ACHN (cell line): ENCODE results near the gene CDRT4.

Experiments
- DNase-seq: peaks from one replicate; pipeline ENCODE4 v3.0.0-alpha.2; 2015
- in situ Hi-C: cut with HindIII; loops from 2 replicates; pipeline ENCODE4 v1.10.0; 2017; ENCODE audit warnings: low sequenced_read_pairs, low pct_ligation_motif_present, low pct_unique_long_range_greater_than_20kb

The CDRT4 gene

DNA sequence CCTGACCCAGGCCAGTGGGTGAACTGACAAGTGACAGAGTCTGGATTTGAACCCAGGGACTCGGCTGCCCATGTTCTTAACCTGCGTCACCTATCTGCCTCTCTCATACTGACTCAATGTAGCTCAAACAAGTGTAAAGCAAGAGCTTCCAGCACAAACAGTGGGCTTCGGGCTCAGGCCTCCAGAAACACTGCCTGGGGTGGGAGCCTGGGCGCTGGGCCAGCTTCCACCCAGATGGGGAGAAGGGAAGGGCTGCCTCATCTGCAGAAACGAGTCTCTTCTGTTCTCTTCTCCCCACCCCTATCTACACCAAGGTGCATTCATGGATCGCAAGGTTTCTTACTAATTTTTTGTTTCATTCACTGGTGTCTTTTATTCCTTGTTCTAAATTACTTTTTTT, 1.3 kb downstream of the CDRT4 start:
- in situ Hi-C loops, result no loop called here
- DNase-seq, result no peak

DNA sequence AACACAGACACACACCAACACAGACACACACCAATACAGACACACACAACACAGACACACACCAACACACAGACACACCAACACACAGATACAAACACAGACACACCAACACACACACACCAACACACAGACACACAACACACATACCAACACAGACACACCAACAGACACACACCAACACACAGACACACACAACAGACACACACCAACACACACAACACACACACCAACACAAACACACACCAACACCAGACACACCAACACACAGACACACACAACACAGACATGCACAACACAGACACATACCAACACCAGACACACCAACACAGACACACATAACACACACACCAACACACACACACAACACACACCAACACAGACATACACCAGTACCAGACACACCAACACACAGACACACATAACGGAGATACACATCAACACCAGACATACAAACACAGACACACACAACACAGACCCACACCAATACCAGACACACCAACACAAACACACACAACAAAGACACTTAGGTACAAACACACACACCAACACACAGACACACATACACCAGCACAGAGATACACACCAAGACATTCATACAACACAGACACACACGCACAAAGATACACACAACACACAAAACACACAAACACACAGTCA, 2.2 kb downstream of the CDRT4 start:
- in situ Hi-C loops, result no loop called here
- DNase-seq, result no peak

DNA sequence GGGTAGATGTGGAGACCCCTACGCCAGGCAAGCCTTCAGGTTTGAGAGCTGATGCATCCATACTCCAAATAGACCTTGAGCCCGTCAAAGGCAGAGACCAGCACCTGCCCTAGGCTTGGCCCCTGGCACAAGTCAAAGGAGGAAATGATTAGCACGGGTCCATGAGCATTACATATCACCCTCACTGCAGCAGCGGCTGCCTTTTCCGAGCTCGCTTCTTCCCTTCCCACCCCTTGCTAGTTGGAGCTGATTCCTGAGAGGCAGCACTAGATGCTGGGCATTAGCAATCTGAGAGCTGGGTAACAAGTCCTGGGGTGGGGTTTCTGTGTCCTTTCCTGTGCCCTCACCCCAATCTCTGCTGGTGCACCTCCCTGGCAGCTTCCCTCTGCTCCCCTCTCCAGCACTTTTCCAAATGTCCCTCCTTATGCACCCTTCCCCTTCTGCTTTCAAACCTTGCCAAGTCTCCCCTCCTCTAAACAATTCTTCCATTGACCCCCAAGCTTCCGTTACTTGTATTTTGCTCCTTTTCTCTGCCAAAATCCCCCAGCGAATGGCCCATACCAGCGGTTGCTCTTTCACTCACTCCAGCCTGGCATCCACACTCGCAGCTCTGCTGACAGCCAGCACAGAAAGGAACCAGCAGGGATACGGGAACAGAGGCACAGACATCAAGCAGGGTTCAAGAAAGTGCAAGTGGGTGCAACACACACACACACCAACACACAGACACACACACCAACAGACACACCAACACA, 3.0 kb downstream of the CDRT4 start:
- in situ Hi-C loops, result no loop called here
- DNase-seq, result peak; percentile 18

DNA sequence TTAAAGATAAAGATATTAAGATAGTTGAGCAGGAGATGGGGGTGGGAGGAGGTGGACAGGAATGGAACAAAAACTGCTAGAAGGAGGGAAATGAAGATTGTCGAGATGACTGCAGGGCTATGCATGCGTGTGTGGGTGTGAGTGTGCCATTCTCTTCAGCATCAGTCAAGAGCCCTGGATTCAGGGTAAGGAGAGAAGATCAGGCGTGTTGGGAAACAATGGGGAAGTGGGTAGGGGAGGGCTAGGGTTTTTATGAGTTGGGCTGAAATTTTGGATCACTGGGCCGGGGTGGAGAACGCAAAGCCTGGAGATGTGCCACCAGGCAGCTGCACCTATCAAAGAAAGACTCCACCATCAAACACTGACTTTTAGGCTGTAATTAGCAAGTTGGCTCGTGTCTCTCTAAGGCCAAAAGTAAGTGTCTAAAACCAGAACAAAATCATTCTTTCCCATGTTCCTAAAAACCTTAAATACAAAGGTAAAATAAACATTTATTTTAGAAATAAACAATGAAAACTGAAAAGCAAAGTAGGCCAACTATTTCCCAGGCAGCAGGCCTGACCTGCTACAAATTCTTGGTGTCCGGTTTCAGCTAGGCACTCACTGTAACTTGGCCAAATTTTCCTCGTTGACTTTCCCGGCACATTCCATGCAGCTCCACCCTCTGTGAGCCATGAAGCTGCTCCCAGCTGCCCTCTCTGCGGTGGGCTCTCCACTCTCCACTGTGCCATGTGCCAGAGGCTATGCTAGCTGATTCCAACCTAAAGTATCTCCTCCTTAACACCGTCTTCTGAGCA, 4.2 kb downstream of the CDRT4 start:
- in situ Hi-C loops, result no loop called here

DNA sequence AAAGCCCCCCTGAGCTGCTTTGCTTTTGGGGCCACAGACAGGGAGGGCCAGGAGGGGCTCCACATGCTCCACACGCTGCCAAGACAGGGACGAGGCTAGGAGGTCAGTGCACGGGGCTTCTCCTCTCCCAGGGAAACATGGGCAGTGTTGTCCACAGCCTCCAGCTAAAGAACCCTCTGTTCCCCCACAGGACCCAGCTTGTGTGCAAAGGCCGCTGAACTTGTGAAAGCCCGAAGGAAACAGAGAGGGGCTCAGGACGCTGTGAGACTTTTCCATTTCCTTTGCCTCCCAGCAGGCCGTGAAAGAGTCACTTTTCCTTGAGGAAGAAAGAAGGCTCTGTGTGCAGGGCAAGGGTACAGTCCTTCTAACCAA, 9.7 kb downstream of the CDRT4 start:
- in situ Hi-C loops, result no loop called here
- DNase-seq, result no peak

More for the DNA sequence above, 4.2 kb downstream of the CDRT4 start:
- DNase-seq, result peak; percentile 23

DNA sequence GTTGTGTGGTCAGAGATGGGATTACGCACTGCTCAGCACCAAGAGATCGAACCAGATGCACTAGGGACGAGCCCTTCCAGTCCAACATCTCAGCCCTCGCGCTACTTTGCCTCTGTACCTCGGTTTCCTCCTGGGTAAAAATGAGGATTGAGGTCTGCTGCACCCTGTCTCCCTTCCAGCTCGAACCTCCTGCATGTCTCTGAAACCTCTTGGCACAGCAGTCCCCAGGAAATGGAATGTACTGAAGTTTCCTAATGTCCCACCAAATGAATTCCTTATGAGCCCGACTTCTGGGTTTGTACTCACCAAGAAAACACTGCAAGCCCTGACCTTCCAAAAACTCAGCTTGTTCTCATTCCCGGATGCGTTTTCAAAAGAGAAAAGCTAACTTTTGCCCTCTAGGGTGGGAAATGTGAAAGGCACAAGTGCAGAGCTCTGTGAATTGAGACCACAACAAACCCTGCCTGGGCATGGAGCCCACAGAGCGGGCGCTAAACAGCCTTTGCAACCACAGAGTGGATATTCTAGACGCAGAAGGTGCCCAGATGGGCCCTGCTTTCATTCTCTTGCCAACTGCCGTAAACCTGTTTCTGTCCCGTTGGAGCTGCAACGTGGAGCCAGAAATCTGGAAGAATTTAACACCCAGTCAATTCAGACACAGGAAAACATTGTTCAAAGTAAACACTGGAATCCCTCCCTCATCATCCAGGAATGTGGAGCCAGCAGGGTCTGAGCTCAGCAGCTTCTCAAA, 10.3 kb downstream of the CDRT4 start:
- DNase-seq, result no peak
- in situ Hi-C loops, result no loop called here

DNA sequence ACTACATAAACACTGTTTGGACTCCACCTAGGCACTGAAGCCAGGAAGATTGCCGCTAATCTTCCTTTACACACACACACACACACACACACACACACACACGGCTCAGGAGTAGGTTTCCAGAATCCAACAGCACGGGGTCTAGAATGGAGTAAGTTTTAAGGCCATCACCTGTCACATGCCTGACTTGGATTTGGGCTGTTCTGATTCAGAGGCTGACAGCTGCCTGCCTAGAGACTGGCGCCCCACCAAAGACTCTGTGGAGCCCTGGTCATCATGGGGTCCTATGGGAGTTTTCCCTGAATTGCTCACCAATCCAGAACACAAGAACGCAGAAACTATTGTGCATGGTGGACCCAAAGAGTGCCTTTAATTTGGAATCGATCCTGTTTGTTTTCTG, 10.9 kb downstream of the CDRT4 start:
- in situ Hi-C loops, result no loop called here
- no peak for DNase-seq

DNA sequence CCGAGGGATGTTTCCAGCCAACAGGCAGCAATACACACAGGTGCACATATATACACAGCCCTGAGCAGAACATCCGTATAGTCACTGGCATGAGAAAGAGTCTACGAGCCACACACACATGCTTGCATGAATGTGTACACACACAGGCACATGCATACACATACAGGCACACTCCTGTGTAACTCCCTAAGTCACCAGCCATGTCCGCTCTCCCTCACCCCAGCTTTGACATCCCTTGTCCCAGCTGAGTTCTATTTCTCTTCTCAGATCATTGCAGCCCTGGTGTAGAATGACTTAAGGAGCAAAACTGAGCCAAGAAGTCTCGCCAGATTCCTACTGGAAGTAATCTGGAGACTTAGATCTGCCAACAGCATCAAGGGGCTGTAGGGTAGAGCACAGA, 13.1 kb downstream of the CDRT4 start:
- in situ Hi-C loops, result no loop called here
- no peak for DNase-seq

DNA sequence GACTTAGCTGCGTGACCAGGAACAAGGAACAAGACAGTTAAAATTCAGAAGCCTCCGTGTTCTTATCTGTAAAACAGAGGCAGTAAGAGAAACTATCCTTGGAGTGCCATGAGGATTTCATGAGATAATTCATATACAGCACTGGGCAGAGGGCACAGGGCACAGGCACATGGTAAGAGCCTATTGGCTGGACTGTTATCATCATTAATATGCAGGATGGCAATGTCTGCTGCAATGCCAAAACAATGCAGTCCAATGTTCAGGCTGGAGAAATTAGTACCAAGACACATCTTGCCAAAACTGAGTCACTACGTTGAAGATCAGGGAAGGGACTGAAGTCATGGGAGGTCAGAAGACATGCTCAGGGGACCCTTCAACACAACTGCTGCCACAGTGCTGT, 13.6 kb downstream of the CDRT4 start:
- in situ Hi-C loops, result no loop called here
- no peak for DNase-seq

DNA sequence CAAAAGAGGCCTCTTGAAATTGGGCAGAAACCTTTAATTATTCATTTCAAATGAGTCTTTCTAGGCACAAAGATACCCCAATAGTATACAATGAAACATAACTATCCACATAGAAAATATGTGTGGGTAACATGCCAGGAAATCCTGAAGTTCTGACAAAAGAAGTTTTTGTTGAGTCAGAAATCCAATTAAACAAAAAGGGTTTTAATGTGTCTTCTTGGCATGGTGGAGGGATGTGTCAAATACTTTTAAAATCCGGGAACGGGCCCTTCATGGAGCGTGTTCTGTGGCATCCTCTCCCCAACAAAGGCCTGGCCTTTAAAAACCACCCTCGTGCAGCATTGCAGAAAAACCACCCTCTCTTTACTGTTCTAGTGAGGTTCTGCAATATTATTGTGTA, 14.2 kb downstream of the CDRT4 start:
- in situ Hi-C loops, result no loop called here
- no peak for DNase-seq

DNA sequence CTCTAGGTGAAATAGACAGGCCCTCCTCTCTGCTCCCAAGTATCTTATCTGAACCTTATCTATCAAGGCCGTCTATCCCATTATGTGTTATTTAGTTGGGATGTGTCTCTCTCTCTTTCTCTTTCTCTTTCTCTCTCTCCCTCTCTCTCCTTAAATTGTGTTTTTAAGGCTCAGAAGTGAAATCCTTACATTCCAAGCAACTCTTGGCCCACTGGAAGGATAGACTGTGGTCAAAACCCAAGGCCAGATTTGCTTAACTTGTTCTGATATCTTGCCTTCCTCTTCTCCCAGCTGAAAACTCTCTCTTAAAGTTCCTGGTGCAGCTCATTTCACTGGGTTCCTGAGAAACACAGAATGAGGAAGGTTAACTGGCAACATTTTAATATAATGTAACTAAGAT, 14.7 kb downstream of the CDRT4 start:
- in situ Hi-C loops, result no loop called here
- DNase-seq, result no peak

DNA sequence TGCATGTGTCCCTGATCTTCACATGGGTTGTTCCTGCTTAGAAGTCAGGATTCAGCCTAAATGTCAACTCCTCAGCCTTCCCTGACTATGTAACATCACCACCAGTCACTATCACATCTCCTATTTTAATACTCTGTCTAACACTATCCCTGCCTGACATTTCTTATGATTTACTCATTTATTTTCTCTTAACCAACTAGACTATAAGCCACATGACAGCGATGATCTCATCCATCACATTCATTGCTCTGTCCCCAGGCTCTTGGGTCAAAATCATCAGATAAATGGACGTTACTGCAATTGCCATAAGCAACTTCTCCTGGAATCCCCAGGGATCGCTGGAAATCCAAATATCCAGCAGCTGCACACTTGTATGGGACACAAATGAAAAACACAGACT, 15.7 kb downstream of the CDRT4 start:
- in situ Hi-C loops, result no loop called here

DNA sequence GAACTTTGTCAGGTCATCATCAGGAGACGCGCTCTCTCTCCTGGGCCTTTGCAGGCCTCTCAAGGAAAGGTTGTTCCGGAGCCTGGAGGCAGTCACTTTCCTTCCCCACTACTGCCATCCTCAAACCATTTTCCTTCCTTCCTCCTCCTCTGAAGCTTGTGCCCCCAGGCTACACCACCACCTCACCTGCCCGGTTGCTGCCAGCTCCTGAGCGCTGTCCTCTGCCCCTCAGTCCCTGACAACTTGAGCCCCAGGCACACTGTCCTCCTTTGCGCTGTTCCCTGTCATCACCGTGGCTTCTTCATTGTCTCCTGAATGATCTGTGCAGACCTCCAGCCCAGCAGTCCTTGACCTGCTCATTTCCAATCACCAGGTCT, 18.9 kb downstream of the CDRT4 start:
- in situ Hi-C loops, result no loop called here
- no peak for DNase-seq

More for the DNA sequence above, 15.7 kb downstream of the CDRT4 start:
- no peak for DNase-seq

DNA sequence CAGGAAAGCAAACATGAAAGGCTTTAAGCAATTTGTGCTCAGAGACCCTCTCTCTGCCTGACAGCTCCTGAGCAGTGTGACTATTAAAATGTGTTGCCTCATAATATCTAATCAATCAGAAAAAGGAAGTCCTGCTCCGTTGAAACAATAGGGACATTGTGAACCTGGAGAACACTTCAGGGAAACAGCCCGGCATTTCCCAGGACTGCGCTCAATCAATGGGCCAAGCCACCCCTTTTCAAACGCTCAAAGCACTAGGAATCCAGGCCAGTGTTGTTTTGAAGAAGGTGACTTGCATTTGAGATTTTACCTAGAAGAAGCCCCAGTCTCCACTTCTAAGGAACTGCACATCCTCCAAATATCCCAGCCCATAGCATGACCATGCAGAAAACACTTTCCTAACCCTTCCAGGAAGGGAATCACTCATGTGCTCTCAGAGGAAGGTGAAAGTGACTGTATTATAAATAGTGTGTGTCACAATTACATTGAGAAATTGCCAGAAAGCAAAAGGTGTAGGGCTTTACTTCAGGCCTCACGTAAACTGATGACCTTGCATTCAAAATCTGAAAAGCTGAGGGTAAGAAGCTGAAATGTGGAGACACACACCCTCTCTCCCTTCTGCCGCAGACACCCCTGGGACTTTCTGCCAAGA, 19.4 kb downstream of the CDRT4 start:
- no peak for DNase-seq

DNA sequence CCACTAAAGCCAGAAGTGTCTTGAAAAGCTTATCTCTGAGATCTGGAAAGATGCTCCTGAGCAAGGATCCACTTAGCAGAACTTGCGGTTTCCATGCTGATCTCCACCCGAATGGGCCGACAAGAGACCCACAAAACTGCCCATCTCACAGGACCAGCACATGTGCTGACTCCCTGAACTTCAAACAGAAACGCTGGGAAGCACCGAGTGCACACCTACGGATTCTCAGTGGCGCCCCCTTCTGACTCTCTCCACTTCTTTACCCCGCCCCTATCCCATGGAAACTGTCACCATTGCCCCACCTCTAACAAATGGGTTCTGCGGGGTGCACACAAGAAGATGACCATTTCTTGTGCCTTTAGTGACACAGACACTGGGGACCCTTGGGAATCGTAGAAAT, 21.4 kb downstream of the CDRT4 start:
- DNase-seq, result peak; percentile 8
- in situ Hi-C loops, result no loop called here

More for the DNA sequence above, 19.4 kb downstream of the CDRT4 start:
- in situ Hi-C loops, result no loop called here

DNA sequence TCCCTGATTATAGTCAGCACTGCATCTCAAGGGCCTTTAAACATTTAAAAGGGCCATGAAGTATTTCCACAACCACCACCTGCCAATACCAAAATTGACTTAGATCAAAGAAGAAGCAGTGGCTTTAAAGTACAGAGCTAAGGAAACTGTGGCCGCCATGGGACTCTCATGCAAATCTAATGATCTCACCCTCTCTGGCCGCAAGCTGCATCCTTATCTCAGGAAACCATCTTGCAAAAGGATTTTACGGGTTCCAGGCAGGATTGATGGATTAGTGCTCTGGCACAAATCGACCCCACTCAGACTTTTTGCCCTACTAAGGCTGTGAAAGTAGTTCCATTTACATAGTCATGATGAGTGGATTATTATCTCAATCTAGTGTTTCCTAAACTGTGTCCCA, 22.6 kb downstream of the CDRT4 start:
- DNase-seq, result no peak
- in situ Hi-C loops, result no loop called here

DNA sequence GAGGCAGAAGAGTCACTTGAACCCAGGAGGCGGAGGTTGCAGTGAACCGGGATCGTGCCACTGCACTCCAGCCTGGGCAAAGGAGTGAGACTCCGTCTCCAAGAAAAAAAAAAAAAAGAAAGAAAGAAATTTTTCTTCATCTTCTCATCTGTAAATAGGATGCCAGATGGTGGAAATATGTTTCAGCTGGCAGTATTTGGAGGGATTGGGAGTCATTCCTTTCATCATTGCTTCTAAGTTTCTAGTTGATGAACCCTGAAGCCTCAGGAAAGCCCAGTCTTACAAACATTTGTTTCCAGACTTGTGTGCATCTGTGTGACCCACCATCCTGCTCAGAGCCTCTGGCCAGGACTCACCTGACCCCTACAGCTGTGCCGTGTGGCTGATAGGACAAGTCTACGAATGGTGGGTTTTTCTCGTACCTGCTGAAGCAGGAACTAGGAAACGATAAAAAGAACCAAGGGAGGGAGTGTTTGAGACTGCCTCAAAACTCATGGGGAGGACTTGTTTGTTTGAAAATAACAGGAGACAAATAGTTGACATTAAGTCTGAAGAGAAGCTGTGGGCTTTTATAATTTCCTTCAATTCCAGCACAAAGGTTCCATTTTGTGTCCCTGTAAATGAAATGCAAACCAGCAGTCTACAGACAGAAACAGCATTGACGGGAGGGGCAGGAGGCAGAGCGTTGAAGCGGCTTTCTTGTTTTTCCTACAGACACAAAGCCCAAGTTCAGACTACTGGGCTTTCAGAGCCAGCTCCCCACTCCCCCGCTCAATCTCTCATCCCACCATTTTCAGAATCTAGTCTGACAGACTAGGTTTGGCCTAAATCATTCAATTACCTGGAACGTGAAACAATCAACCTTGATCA, 24.9 kb downstream of the CDRT4 start:
- in situ Hi-C loops, result no loop called here
- DNase-seq, result no peak

DNA sequence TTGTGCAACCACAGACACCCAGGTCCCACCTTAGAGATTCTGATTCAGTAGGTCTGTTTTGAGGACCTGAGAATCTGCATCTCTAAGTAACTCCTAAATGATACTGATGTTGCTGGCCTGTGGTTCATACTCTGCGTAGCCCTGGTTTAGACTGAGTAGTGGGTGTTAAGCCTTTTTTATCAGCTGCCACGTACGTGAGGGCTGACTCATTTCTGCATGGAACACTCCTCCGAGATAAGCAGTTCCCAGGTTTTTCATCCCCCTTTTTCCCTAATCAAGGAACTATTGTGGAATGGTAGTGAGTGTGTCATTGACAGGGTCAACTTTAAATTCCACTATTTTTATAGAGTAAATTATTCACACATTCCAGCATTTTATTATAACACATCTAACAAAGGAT, 26.1 kb downstream of the CDRT4 start:
- in situ Hi-C loops, result no loop called here
- DNase-seq, result no peak
